Activated CD8-positive, alpha-beta memory T cell treated with anti-CD3 and anti-CD28 coated beads, Interleukin-2, amount 50 U/mL, for 1 hour (primary cell): ENCODE data around the gene GPC4.

ENCODE experiments used
- DNase-seq: peaks from one replicate; pipeline ENCODE4 v3.0.0-alpha.2; 2020; ENCODE audit errors: extremely low read depth

Gene GPC4

DNA sequence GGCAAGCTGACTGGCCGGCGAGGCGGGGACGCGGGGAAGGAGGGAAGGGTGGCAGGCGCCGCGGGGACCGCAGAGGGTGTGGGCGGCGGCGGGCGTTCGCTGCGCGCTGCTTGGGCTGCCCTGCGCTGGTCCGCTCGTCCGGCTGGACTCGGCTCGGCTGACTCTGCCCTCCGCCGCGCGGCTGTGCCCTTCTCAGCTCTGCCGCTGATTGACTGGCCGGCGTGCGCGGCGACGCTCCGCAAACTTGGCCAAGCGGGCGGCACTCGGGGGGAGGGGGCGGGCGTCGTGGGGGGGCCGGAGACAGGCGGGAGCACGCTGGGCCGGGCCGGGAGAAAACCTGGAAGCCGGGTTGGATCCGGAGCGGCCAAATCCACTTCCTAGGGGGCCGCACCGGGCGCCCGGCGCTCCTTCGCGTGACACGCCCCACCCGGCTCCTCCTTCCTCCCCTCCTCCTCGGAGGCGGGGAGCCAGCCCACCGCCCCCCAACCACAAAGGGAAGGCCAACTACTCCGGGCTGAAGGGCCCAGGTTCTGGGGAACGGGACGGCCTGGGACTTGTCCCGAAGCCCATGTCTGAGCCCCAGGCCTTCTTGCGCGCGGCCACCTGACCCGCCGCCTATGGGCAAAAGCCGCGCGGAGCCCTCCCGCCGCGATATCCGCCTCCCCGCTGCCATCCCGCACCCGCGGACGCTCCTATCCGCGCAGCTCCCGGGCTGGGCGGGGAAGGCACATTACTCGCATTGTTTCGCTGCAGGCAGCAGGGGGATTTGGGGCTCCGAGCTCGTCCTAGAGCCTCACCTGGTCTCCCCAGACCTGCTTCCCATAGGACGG is at the start of gene GPC4:
GPC4 (minus strand) TSS at position 214 of the 830 bp plus-strand sequence. CDS start 524 bp downstream, outside the sequence.
- no peak for DNase-seq

DNA sequence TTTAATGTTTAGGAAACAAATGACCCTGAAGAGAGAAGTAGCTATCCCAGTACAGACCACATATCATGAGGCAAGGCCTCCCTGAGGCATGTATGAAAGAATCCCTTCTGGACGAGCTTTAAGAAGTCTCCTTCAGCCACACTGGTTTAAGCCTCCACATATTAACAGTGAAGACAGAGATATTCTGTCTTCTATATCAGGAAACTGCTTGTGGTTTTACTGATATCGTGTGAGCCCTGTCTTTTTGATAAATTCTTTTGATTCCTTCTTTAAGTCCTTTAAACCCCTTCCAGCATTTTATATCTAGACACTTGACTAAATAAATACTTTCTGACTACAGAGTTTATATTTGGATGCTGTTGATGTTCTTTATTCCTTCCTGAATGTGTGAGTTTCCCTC is 45.9 kb upstream of the GPC4 start:
- DNase-seq = no peak

DNA sequence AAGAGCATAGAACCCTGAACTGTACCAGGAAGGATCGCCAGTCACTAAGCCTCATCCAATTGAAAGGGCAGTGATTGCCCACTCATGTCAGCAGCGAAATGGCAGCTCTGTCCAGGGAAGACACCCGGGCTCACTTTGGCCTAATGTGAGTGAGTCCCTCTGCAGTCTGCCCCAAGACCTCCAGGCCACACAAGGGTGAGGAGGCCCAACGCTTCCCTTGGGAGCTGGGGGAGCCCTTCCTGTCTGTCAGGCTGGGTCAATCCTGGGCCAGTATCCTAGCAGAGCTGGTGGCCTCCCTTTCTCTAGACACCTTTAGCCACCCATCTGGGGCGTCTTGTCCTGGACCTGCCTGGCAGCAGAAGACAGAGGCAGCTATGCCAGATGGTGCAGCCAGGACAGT is 39.6 kb upstream of the GPC4 start:
- DNase-seq = no peak

DNA sequence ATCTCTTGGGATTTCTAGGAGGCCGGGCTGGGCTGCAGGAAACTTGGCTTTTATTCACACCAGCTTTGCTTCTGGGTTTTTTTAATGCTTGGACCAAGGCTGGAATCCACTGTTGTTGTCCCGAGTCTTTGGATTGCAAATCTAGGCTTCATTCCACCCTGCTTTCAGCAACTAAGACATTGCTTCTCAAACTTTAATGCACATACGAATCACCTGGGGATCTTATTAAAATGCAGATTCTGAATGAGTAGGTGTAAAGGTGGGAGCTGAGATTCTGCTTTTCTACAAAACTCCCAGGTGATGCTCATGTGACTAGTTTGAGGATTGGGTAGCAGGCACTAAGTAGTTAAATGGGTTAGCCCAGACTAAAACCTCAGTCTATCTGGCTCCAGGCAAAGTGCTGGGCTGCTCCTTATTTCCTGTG is 39.2 kb upstream of the GPC4 start:
- no peak for DNase-seq

DNA sequence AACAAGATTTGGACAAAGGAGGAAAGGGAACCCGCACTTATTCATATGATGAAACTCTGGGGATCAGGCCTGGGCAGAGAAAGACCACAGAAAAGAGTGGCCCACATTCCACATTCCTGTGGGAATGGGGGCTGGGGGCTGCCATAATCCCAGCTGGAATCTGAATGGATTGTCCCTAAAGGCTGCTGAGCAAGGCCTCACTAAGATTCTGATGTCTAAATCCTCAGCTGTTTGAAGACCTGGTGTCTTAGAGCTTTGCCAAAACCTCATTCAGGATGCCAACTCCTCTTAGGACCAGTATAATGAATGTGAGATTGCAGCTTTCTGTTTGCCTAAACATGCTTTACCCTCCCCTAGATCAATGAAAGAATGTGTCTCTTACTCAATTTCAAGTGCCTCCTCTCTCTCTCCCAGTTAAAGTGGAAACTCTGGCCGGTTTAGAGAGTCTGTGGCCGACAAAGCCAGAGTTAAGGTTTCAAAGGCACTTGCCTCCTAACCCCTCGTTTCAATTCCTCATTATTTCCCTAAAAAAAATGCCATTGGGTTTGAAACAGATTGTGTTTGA is 33.3 kb upstream of the GPC4 start:
- DNase-seq = no peak

DNA sequence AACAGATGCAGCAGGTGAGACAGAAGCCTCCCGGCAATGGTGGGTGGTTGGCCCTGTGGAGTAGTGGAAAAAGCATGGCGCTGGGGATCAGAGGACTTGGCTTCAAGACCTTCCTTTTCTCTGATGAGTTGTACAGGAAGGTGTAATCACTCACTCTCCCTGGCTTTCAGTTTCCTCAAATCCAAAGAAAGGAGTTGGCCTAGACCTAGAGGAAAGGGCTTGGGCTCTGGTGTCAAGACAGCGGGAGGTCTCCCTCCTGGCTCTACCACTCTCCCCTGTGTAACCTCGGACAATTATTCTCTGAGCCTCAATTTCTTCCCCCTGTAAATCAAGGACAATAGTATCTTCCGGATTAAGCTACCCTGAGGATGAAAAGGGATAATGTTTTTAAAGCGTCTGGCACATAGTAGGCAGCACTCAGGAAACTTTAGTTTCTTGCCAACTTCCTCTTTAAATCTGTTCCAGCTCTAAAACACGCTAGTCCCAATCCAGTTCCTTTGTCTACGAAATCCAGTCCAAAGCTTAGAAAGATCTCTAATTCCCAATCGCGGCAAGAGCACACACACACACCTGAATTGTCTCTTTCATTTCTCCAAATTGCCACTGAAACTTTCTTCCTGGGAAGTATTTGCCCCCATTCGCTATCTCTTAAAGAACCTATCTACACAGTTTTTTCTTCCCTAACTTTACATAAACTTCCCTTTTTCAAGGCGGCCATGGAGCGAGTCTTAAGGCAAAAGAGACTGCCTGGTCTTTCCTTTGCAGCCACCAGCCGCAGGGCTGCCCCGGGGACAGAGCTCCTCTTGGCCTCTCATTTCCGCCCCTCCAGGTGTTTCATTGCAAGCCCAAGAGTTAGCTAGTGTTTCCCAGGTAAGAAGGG is 29.9 kb upstream of the GPC4 start:
- no peak for DNase-seq

DNA sequence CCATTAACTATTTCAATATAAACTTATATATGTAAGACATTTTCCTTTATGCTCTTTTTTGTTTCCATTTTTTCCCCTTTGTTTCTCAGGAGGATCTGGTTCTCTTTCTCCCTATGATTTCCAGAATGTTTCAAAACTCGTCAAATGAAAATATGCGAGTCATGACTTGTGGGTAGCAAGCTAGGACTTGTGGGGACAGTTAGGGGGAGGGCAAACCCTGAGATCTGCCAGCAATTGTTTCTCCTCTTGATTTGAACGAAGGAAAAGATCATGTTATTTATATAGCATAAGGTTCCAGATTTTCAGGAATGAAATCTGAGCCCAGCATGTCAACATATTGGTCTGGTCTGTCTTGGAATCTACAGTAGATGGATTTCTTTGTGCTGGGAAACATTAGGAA is 28.9 kb upstream of the GPC4 start:
- no peak for DNase-seq

DNA sequence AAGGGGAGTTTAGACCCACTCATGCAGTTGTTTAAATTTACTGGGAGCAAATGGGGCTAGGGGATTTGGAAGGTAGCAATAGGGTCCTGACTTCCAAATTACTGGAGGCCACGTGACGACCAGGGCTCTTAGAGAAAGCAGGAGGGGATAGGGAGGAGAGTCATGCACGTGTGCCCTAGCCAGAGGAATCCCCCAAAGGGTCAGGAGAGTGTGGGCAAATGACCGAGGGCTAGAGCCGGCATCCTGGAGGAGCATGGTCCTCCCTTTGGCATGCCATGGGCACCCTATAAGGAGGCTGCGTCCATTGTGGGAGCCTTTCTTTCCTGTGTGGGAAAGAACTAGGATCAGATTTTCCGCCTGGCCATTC is 25.5 kb upstream of the GPC4 start:
- DNase-seq = no peak

DNA sequence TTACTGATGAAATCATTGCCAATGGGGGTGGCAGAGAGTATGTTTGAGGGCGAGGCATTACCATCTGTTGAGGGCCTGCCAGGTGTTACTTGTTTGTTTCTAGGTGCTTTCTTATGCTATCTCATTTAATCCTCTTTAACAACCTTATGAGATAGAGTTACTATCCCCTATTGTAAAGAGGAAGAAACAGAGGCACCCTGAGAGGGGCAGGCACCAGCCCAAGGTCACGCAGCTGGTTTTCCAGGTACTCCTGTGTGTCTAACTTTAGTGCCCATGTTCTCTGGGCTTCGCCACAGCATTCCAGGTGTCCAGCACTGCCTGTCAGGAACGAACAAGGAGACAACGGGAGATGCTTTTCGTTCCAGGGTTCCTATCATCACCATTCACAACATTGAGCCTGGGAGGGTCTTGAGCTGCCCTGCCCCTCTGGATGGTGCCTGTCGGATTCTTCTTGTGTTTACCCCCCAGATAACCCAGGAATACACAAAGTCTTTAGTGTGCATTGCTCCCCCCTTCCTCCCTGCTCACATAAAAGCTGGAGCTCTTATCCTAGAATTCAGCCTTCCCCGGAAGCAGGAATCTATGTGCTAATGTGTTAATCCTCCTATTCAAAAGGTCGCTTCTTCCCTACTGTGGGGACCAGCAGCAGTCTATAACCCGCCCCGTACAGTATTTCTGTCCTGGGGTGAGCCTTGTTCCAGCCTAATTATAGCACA is 24.9 kb upstream of the GPC4 start:
- DNase-seq = no peak

DNA sequence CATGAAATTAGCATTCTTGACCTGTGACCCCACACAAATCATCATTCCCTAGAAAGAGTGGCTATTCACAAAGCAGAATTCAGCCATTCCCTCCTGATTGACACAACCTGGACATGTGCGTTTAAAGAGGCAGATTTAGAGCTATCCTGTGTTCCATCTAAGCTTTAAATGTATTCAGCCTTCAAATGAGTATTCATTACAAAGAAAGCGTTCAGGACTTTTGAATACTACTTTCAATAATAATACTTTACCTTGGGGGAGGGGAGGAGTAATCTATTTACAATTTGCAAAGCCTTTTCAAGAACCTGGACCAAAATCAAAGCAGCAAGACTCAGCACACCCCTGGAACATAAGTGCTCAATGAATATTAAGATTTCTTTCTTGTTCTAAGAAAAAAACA is 22.5 kb upstream of the GPC4 start:
- no peak for DNase-seq

DNA sequence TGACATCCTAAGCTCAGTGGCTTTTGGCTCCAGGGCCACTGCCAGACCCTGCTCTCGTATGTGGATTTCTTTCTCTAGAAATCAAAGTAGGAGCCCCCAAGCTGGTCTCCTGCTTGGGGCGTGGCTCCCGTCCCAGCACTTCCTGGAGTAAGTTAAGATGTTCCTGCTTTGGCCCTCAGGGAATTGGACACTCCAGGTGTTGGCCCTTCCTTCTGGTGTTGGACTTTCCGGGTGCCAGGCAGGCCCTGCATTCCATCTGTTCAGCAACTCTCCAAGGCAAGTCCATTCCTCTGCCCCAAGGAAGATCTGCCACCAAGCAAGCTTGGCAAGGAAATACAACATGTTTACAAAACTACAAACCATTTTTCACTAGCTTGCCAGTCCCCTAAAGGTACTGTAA is 22.1 kb upstream of the GPC4 start:
- no peak for DNase-seq

DNA sequence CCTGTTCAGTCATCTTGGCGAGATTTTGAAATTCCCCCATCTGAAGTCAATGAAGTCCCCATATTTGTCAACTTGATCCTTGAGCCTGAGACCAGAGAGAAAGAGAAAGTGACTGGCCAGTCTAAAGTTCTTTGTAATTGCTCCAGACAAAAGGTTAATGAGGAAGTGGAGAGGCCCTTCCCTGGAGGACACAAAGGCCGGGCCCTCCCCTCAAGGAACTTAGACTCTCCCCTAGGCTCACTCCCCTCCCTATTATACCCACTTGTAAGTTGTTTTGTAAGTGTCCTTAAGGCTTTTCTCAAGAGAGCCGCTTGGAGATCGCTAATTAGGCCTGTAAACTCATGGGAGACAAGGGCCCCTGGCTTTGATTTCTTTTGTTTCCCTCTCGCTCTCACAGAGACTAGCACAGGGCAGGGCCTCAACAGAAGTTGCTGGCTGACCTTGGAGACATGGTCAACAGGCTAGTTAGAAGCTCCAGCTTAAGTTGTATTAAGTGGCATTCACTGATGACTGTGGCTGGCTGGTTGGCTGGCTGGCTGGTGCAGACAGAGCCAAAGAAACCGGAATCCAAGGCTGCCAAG is 20.3 kb upstream of the GPC4 start:
- DNase-seq = no peak

DNA sequence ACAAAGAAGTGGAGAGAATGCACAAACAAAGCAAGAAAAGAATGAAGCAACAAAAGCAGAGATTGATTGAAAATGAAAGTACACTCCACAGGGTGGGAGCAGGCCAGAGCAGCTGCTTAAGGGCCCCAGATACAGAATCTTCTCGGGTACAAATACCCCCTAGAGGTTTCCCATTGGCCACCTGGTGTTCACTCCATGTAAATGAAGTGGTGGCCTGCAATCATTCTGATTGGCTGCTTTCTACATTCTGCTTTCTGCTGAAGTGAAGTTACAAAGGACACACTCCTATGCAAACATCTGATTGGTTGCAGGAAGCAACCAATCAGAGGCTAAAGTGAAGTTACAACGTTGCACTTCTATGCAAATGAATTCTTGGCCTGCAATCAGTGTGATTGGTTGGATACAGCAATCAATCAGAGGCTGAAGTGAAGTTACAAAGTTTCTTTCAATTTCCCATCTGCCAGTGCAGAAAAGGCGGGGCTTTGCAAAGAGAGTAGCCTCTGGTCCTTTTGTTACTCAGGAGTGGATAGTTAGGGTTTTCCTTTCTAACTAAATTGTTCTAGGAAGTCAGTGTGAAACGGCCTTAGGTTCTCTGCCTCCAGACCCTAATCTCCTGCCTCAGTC is 19.0 kb upstream of the GPC4 start:
- no peak for DNase-seq

DNA sequence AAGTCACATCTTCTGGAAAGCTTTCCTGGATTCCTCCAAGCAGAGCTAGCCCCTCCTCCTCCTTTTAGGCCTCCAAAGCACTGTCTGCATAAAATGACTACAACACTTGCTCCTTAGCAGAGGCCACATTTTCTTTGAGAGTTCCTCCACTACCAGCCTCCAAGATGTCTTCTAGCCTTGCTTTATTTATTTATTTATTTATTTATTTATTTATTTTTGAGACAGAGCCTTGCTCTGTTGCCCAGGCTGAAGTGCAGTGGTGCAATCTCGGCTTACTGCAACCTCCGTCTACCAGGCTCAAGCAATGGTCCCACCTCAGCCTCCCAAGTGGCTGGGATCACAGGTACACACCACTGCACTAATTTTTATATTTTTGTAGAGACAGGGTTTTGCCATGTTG is 4.6 kb upstream of the GPC4 start:
- DNase-seq = no peak

DNA sequence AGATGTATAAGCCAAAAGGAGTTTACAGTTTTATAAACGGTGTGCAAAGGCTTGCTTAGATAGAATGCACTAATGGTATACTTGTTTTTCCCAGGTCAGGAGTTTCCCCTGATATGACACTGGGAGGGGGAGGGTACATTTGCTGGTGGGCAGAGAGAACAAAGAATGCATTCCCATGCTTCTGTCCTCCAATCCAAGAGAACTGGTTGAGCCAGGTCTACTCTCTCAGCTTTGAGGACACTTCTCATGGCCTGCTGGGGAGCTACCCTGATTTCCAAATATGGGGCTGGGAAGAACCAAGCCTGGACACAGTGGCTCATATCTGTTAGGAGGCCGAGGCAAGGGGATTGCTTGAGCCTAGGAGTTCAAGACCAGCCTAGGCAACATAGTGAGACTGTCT is 3.3 kb upstream of the GPC4 start:
- DNase-seq = no peak

DNA sequence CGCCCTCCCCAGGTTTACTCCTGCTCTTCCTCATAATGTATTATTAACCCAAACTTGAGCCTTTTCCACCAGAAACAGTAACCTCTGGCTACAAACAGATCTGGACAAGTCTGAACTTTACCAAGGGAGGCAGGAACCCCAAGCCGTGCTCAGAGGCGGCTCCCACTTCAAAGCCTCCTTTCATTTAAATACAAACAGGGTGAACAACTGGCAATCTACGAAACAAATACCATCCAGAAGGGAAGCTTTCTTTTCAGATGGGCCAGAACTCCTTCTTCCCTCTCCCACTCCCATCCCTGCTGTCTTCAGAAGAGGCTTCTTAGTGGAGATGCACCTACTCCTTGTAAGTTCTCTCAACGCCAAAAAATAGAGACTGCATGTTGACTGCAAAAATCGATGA is 2.1 kb upstream of the GPC4 start:
- DNase-seq = no peak

DNA sequence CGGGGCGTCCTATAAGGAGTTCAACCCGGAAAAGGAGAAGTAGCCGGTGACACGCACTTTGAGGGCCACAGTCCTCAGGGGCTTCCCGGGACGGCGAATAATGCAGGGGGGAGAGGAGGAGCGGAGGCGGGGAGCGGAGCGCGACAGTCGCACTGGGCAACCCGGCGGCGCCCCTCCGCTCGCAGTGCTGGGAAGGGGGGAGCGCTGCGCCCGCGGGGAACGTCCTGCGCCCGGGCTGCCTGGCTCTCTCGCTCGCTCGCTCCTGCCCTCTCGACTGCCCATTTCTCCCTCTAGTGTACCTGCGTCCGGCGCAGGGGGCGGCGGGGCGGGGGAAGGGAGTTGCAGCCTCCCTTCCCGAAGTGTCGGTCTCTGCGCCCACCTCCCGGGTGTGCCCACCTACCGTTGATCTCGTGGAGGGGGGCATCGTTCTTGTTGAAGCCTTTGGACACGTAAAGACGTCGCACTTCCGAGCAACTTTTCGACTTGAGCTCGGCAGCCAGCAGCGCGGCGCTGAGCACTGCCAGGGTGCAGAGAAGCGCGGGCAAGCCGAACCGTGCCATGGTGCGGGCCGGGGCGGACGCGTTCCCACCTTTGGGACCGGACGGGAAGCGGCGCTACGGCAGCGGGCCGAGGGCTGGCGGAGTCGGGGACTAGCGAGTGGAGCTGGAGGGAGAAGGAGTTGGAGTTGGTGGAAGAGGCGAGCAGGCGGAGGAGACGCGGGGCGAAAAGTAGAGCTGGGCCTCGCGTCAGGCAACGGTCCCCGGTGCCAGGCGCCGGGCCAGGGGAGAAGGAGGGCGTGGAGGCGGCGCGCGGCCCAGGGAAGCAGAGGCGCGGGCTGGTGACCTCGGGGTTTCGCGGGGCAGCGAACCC is 648 bp downstream of the GPC4 start:
- no peak for DNase-seq

DNA sequence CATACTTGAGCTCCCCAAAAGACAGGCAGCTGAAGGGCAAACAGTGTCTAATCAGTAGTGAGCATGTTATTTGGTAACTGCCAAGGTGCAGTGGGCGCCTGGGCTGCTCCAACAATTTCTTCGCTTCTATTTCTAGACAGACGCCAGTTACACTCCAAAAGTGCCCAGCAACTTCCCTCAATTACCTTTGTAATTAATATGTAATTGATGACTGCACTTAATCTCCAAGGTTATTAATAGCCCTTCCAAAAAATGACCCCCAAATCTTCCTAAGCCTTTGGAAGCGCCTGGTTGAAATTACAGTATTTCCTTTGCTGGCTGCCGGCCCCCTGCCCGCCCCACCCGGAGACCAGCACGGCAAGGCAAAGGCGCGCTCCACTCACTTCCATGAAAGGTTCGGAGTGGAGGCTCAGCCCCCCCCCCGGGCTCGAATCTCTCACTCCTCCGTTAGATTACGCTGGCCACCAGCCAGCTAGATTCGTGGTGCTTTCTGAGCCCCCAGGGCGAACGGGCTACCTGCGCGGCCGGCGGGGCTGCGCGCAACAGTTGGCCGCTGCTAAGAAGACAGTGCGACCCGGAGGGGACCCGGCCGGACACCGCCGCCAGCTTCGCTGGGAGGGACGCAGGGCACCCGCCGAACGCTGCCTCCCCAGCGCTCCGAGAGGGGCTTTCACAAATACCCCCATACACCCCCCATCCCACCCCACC is 1.9 kb downstream of the GPC4 start:
- DNase-seq = no peak

DNA sequence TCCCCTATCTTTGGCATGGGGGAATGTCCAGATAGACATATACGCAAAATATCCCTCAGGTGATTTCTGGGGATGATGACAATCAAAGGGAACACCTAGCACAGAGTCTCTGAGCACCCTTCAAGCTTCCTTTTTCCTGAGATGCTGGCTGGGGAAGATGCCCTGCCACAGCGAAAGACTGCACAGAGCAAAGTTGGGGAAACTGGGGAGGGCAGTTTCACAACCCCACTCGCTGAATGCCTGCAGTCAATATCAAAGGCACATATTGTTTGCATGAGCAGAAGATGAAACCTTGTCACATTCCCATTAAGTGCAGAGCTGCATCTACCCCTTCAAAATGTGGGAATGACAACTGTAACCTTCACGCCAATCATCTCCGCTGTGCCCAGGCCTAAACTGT is 2.6 kb downstream of the GPC4 start:
- no peak for DNase-seq

DNA sequence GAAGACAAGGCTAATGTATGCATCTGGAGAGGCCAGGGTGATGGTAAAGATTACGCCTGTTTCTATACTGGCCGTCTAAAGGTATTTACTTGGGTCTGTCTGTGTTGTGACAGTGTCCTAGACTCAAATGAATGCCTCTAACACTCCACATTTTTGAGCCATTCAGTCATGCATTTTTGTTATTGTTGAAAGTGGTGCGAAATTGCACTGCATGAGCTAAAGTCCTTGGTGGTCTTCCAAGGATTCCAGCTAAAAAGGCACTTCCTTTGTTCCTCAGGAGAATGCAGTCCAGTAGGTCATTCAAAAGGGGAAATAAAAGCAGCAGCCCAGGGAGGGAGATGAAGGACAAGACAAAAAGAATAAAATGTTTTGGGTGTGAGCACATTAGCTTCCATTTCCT is 3.0 kb downstream of the GPC4 start:
- DNase-seq = no peak
